HPDE6-E6E7 (cell line): ENCODE measurements around the gene DOCK4.
"Not testable (repeated sequence)": the region's sequence is repeated elsewhere in the genome, so short reads cannot be mapped to it uniquely, and the experiment has no call there.

Experiments
- DNase-seq: peaks from one replicate; pipeline ENCODE4 v3.0.0; 2011; ENCODE audit warnings: missing footprints; ENCODE audit errors: extremely low spot score

The DOCK4 gene

DNA sequence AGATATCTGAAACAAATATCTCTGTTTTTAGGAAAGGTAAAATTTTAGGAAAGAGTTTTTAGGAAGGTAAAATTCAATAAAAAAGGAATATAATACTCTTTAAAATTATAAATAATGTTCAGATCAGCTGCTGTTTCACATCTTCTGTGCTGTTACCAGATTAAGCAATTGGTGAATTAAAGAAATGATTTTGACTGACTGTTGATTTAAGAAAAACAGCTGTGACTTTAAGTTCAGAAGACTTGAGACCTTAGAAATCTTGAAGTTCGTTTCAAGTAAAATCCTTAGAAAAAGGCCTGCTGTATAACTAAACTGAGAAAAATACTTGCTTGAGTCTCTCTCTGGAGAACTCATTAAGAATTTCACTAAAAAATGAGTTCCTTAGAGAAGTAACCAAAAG lies 250.6 kb downstream of the DOCK4 start:
- no peak for DNase-seq

DNA sequence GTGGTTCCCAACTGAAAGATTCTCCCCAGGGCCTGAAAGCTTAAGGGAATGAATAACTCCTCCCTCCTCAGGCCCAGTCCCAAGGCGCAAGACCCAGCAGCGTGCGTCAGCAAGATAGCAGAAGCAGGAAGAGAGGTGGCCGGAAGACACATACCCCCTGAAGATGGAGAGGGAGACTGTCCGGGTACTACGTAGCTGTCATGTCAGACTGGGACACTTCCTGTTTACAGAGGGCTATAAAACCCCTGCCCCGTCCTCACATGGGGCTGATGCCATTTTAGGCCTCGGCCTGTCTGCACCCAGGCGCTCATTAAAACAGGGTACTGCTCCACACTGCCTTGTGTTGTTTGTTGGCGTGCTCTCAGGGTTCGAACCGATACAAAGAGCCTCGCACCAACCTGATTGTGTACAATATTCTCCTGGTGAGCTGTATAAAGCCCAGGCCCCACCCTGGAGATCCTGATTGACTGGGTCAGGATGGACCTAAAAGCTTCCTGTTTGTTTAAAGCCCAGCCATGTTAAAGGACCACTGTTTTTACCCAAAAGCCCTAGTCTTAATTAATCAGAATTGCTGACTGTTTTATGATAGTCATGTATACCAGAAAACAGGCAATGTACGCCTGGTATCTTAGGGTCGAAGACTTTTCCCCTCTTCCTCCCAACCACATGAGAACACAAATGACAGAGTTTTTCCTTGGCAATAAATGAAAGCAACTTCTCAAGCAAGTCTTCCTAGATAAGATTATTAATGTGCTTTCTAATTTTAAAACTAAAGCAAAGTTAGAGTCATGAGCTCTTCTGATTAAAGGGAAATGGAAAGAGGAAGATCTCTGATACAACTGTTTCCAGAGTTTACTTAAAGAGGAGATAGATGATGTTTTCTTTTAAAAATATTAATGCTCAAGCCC lies 251.5 kb downstream of the DOCK4 start:
- DNase-seq = no peak

DNA sequence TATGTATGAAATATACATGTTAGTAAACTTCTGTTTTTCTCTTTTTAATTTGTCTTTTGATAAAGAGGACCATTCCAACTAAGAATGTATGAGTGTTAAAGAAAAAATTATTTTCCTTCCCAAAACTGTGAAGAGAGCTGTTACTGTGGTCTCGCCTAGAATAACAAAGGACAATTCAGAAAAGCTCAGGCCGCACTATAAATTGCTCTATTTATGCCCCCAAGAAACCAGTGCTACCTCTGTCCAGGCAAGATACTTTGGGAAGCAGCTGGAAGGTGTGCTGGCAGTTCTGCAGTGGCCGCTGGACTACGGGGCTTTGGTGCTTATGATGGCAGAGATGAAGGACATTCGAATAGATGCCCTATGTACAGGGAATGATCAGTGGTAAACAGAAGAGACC lies 252.1 kb downstream of the DOCK4 start:
- no peak for DNase-seq

DNA sequence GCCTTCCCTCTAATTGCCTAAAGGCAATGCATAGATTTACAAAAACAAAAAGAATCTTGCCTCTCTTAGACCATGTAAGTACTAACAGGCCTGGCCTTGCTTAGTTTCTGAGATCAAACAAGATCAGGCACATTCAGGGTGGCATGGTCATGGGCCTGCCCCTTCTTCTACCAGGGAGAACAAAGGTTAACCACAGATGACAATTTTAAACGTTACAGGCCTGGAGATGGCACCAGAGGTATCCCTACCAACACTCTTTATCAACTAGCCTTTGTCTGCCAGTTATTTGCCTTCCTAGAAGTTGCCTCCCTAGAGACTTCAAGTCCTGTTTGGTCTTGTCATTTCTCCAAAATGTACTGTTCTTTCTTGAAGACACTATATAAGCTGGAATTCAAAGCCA lies 252.6 kb downstream of the DOCK4 start:
- peak; percentile 37 for DNase-seq

DNA sequence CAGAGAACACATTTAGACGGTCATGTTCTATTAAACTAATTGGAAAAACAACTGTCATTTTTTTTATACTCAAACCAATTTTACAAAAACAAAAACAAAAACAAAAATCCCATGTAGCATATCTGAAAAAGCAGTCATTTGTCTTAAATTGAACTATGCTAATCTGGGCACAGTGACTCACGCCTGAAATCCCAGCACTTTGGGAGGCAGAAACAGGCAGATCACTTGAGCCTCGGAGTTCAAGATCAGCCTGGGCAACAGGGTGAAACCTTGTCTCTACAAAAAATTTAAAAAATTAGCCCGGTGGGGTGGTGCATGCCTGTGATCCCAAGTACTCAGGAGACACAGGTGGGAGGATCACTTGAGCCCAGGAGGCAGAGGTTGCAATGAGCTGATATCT lies 253.4 kb downstream of the DOCK4 start:
- no peak for DNase-seq

DNA sequence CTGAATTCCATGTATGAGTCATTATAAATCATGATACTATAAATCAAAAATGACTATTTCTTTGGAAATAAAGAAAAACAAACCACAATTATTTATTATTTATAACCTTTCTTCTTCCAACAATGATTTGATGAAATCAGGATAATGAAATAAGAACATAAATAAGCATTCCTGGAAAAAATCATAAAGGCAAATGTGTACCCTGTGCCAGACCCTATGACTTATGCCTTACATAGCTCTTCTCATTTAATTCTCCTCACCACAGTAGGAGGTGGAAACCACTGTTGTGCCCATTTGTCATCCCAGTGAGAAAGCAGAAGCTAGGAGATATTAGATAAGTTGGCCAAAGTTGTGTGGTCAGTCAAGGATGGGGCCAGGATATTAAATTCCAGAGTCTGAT lies 255.1 kb downstream of the DOCK4 start:
- DNase-seq = no peak

DNA sequence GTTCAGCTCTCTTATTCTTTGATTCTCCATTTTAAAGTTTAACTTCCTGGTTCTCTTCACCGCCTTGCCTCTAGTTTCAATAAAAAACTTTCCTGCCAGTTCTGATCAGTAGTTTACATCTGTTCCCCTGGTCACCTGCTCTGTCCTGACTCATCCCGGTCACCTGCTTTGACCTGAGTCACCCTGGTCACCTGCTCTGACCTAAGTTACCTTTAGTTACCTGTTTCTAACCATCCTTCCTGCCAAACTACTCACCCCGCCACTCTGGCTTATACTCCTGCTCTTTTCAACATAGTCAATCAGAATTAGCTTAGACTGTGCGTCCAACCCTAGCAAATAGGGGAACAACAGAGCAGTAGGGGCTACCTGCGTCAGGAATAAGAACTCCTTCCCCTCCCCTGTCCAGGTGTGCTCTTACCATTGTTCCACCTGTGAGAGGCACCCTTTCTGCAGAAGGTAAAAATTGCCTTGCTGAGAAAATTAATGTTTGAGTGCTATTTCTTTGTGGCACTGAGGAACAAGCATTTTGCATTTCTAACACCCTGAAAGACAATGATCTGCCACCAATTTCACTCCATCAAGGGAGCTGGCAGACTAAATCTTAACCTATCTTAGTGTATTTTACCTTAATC lies 263.6 kb downstream of the DOCK4 start:
- DNase-seq = no peak

DNA sequence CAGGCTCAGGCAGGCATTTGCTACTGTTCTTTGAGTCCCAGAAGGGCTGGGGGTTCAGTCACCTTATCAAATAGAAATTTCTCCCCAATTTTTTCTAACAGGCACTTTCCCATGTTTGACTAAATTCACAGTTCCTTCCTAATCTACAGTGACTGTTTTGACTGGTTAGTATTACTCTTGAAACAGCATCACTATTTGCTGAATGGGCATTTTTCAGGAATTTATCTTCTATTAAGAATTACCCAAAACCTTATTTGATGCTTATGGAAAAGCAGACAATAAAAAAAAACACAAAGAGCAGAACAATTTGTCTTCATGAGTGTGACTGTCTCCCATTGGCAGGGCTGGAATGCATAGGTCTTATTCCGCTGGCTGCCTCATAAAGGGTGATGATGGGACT lies 269.0 kb downstream of the DOCK4 start:
- DNase-seq = no peak

DNA sequence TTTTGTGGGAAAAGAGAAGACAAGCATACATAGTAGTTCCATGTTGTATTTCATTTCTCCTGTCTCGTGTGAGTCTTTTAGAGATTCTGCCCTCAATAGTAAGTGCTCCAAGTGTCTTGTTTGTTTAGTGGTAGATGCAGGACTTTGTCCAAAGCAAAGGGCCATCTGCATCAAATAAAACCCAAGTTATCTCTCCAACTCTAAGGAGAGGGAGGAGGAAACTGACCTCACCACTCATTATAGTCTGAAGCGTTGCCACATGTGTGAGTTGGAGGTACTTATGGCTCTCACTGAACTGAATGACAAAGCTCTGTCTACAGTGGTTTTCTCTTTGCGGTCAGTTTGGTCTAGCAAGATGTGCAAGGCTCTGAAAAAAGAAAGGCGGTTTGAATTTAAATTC lies 272.6 kb downstream of the DOCK4 start:
- no peak for DNase-seq

DNA sequence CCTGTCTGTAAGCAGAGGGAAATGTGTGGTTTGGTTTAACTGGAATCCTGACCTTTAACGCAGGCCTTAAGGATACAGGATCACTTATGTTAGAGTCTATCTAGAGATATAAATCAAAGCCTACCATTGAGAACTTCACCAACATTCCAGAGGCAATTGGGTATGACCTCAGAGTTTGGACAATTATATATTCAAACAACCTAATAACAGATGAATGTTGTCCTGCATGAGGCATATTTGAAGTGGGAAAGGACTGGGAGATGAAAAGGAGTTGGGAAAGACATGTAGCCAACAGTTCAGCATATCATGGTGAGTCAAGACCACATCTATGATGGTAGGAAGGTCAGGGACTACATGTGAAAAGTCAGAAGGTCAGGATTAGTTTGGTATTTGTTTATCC lies 274.2 kb downstream of the DOCK4 start:
- no peak for DNase-seq

DNA sequence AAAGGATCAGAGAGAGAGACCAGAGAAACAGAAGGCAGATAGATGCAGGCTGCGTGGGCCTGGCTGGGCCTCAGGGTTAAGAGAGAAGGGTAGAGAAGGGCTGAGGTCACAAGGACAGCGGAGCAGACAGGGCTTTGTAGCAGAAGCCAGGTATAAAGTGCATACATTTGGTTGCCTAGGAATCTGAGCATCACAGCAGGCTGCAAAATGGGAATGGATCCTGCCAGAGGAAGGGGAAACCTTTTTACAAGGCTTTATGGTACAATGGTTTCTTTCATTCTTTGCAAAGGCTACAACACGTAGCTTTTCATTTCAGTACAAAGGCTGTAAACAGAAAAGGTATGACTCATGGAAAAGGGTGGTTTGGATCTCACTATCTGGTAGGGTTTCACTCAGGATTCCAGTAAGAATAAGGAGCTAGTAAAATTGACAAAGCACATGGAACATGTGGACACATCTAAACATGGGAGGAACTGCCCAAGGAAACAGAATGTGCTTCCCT lies 275.1 kb downstream of the DOCK4 start:
- DNase-seq = no peak

DNA sequence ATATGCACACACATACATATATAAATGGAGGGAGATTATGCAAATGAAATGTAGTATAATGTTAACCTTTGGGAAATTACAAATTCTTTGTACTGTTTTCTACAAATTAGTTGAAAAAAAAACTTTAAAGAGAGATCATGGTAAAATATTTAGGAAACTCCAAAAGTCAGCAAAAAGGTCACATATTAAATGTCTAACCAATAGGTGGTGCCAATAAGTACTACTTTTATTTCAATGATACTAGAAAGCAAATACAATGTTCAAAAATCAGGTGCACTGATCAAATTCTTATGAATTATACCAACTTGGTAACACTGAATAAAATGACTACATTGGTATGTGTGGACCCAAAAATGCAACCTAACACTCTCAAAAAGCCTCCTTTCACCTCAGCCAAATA lies 276.9 kb downstream of the DOCK4 start:
- DNase-seq = no peak

DNA sequence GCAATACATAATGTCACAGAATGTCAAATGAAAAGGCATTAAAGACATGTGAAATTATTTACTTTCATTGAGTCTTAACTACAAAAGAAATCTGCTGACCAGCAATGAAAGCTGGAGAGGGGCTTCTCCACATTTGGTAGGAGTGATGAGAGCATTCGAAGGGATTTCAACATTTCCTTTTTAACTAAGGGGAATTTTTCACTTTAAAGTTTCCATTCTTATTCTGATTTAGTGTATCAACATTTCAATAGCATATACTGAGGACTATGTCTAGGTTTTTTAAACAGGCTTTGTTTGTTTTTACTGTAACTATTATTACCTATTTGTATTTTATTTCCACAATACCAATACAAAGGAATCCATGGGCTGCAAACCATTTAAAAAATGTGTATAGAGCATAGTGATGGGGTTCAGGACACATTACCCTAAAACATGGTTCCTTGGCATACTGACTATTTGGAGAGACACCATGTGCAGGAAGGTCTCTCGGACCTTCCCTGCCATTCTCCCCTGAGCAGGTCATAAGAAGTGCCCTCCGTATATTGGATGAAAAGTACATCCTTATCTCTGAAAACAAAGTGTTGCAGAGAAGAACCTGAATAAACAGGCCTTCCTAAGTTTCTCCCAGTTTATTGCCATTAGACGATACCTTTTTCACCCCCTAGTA lies 278.7 kb downstream of the DOCK4 start:
- no peak for DNase-seq

DNA sequence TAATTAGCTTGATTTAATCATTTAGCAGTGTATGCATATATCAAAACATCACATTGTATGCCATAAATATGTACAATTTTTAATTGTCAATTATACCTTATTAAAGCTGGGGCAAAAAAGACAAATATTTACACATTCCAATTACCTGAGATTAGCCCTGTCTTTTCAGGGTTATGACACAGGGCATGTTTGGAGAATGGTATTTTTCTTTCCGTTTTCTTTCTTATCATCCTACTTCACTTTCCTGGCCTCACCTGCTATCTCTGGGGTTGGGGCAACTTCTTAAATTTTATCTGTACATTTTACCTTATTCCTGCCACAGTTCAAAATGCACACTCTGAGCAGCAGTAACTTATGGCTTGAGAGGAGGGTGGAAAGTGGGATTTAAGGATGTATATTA lies 285.9 kb downstream of the DOCK4 start:
- no peak for DNase-seq

DNA sequence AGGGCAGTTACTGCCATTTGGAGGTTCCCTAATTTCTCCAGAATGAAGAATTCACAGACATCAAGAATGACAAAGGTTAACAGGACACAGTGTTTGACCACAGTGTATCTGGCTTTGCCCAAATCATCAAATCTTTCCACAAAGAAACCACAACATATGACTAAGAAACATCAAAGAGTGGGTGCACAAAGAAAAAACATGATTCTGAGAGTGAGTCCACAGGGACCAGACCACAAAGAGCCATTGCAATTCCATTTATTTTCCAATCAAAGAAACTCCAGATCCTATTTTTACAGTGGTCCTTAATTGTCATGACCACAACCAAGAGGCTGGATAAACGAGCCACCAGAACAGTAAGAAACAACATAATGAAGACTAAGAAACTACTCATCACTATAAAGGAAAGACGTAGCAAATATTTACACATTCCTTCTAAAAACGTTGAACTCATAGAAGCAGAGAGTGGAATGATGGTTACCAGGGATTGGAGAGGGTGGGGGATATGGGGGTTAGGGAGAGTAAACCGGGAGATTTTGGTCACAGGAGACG lies 286.5 kb downstream of the DOCK4 start:
- DNase-seq = no peak

DNA sequence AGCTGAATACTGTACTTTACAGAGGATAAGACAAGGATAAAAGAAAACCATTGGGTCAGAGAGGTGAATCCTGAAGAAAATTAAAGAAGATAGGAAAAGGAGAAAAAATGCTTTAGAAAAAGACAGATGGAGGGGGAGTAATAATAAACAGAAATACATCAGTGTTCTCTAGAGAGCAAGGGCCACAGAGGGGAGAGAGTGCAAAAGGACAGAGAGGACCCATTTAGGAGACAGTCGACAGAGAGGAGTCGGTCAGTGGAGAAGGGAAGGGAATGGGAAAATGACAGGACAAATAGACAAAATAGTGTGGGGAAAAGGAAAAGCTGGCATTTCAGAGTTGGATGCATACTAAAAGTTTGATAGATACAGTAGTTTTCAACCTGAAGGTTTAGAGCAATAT lies 287.0 kb downstream of the DOCK4 start:
- no peak for DNase-seq

DNA sequence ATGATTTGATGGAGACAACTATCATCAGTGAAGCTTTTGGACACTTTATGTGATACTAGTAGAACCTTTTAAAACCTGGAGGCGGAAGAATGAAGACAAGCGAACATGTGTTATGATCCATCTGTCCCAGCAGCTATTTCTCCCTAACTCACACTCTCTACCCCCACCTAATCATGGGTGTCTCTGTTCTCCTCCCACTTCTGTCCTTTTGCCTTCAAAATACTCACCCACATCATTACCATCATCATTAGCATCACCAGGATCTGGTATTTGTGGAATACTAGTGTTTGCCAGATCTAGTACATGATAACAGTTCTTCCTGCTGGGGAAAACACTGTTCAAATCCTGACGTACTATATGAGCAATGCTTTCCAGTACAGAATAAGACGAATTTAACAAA lies 287.7 kb downstream of the DOCK4 start:
- no peak for DNase-seq

DNA sequence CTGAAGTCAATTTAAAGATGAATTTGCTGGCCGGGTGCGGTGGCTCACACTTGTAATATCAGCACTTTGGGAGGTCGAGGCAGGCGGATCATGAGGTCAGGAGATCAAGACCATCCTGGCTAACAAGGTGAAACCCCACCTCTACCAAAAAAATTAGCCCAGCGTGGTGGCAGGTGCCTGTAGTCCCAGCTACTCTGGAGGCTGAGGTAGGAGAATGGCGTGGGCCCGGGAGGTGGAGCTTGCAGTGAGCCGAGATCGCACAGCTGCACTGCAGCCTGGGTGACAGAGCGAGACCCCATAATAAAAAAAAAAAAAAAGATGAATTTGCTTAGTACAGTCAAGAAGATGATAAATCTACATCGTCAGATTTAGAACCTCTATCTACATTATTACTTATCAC lies 288.8 kb downstream of the DOCK4 start:
- DNase-seq = not testable (repeated sequence)

DNA sequence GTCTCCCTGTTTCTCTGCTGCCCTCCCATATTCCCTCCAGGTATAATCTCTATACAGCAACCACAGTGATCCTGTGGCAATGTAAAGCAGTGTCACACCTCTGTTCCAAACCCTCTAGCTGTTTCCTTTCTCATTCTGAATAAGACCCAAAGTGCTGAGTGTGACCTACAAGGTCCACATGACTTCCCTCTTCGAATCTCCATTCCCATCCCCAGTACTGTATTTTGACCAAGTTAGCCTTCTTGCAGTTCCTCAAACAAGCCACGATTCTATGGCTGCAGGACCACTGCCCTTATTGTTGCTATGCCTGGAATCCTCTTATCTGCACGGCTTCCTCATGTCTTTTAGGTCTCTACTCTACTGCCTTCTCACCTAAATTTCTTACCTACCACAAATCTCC lies 291.9 kb downstream of the DOCK4 start:
- no peak for DNase-seq

DNA sequence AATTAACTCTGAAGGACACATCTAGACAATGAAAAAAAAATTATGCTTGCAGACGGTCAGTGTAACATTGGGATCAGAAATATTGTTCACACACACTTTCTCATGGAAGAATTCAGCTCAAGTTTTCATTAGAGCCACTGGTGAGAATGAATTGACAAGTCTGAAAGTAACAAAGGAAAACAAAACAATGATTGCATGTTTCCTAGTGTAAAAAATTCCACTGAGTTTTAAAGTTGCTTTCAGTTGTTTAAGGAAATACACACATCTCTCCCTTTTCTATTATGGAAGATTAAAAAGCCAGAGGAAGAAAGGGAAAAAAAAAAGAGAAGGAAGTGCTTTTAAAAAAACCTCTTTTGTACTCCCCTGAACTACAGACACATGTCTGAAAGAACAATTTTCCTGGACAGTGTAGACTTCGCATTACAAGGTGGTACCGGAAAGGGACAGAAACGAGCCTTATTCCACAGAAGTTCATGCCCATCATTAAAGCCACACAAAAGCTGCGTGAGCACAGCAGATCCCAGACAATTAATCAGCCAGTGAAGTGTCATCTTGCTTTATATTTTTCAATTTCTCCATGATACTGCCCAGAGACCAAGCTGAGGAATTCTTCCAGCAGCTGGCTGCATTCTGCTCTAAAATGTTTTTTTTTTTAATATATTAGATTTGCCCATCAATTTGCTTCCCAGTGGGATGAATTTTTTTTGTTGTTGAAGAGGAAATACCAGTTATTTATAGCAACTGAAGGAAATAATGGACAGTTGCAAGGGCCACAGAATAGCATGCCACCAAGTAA lies 294.8 kb downstream of the DOCK4 start:
- no peak for DNase-seq

DNA sequence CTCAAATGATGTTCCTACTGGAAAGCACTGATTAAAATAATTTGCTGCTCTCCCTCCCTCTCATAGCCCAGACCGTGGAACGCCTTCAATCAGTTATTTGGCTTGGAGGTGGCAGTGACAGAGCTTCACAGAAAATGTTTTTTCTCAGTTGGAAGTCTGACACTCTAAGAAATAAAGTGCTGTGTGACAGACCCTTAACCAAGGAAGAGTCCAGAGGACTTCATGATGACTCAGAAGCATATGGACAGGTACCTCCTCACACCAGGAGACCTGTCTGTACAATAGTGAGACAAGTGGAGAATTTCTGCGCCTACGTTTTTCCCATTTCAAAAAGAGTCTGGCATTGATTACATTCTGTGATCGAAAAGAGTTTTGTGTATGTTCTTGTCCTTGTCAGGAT lies 295.5 kb downstream of the DOCK4 start:
- no peak for DNase-seq

DNA sequence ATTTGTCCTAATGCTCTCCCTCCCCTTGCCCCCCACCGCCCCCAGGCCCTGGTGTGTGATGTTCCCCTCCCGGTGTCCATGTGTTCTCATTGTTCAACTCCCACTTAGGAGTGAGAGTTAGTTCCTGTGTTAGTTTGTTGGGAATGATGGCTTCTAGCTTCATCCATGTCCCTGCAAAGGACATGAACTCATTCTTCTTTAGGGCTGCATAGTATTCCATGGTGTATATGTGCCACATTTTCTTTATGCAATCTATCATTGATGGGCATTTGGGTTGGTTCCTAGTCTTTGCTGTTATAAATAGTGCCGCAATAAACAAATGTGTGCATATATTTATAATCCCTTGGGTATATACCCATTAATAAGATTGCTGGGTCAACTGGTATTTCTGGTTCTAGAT lies 297.5 kb downstream of the DOCK4 start:
- DNase-seq = not testable (repeated sequence)
